NCI-H1092 (cell line): ENCODE data around the gene DLG2.
A peak's percentile ranks its signal among the peaks of the same experiment; 100 is the strongest.
"Not testable (repeated sequence)": the region's sequence is repeated elsewhere in the genome, so short reads cannot be mapped to it uniquely, and the experiment has no call there.

Experiments
- DNase-seq: peaks from one replicate; lab custom pipeline; 2025; lab: John Stamatoyannopoulos, UW

Gene DLG2

DNA sequence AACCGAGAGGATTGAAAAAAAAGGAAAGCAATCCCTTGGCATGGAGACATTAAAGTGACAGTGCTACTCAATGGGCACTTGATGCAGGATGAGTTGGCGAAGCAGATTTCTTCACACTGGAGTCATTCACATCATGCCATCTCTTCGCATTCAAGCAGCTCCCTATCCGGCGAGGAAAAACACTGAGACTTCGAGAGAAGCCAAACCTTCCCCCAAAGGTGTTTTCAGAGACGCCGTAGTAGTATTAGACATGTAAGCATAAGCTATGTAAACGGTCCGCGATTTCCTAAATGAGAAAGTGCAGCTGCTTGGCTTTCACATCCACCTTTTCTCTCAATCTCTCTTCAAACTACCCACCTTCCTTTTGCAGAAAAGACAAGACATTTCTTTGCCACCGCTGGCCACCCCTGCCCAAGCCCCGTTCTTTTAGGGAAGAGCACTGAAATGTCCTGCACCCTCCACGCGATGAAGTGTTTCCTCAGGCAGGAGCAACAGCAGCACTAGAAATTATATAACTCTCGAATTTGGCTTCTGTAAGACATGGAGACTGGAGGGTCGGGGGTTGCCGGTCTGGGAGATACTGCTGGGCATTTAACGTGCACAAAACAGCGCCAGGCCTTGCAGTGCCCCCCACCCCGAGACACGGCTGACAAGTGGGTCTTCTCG is at the start of gene DLG2:
Gene DLG2, minus strand, starts transcription at position 13 of the 666 bp plus-strand sequence.
- peak; percentile 49 for DNase-seq

- no peak for DNase-seq
Observed at GRCh38 chr11:85673393-85673792, 46.2 kb upstream of the DLG2 start.

DNA sequence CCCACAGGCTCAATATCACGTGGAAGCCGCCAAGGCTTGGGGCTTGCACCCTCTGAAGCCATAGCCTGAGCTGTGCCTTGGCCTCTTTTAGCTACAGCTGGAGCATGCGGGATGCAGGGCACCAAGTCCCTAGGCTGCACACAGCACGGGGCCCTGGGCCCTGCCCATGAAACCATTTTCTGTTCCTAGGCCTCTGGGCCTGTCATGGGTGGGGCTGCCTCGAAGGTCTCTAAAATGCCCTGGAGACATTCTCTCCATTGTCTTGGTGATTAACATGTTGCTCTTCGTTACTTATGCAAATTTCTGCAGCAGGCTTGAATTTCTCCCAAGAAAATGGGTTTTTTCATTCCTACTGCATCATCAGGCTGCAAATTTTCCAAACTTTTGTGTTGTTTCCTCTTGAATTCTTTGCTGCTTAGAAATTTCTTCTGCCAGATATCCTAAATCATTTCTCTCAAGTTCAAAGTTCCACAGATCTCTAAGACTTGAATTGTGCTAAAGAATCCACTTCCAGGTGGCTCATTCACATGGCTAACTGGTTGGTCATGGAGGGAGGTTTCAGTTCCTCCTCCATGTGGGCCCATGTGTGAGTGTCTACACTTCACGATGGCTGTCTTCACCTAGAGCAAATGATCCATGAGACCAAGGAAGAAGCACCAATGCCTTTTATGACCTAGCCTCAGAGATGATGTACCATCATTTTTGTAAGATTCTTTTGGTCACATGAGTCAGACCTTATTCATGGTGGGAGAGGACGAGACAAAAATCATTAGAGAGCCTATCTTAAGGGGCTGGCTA is 45.2 kb upstream of the DLG2 start:
- no peak for DNase-seq

DNA sequence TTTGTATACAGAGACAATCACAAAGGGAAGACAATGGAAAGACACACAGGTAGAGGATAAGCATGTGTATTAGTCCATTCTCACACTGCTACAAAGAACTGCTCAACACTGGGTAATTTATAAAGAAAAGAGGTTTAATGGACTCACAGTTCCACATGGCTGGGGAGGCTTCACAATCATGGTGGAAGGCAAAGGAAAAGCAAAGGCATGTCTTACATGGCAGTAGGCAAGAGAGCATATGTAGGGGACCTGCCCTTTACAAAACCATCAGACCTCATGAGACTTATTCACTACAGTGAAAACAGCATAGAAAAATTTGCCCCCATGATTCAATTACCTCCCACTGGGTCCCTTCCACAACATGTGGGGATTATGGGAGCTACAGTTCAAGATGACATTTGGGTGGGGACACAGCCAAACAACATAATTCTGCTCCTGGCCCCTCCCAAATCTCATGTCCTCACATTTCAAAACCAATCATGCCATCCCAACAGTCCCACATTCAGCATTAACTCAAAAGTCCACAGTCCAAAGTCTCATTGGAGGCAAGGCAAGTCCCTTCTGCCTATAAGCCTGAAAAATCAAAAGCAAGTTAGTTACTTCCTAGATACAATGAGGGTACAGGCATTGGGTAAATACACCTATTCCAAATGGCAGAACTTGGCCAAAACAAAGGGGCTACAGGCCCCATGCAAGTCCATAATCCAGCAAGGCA is 44.0 kb upstream of the DLG2 start:
- not testable (repeated sequence) for DNase-seq

- DNase-seq = no peak
Observed at GRCh38 chr11:85668157-85668556, 41.0 kb upstream of the DLG2 start.

- DNase-seq = no peak
Observed at GRCh38 chr11:85666687-85667086, 39.5 kb upstream of the DLG2 start.

DNA sequence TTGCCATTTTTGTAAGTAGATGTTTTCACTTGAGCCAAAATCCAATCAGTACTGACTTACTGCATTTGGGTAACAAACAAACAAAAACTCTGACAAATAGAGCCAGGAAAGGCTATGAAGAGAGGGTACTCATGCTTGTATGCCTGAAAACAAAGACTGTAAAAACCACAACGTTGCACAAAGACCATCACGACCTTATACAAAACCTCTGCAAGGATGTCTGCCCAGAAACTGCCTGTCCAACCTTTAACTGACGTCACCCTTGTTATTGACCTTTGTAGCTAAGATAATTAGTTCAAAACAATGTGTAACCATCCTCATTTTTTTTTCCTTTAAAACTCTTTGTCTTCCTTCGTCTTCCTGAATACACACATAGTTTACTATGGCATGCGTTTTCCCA is 38.6 kb upstream of the DLG2 start:
- no peak for DNase-seq

- DNase-seq = peak; percentile 97
Observed at GRCh38 chr11:85664615-85665481, 37.7 kb upstream of the DLG2 start, which contains the start of gene CREBZF. Gene CREBZF (minus strand): TSS chr11:85665129. CDS start chr11:85664875, 254 bp downstream.

GRCh38 chr11:85663753-85664614 is 36.8 kb upstream of the DLG2 start:
- DNase-seq = peak; percentile 54

DNA sequence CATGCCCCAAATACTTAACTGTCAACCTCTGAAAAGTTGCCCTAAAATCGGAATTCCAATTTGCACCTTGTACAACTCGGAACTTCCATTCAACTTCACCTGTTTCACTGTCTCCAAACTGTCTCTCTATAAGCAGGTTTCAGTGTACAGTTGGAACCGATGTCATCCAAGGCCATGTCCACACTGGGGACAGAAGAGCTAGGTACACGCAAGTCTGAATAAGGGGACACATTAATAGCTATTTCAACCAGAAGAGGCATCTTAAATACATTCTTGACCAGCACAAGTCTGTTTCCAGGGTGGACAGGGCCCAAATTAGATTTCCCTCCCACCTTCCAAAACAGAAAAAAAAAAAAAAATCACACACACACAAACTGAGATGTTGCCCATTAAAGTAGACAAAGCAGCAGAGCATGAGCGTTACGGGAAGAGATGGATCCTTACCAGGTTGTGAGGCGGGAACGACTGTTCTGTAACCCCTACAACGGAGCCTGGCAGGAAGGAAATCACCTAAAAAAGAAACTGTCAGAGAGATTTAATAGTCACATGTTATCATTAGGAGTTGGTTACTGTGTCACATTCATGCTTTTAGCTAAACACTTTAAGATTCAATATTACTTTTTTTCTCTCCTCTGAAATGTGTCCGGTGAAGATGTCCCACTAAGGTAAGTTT is 36.1 kb upstream of the DLG2 start:
- DNase-seq = no peak

DNA sequence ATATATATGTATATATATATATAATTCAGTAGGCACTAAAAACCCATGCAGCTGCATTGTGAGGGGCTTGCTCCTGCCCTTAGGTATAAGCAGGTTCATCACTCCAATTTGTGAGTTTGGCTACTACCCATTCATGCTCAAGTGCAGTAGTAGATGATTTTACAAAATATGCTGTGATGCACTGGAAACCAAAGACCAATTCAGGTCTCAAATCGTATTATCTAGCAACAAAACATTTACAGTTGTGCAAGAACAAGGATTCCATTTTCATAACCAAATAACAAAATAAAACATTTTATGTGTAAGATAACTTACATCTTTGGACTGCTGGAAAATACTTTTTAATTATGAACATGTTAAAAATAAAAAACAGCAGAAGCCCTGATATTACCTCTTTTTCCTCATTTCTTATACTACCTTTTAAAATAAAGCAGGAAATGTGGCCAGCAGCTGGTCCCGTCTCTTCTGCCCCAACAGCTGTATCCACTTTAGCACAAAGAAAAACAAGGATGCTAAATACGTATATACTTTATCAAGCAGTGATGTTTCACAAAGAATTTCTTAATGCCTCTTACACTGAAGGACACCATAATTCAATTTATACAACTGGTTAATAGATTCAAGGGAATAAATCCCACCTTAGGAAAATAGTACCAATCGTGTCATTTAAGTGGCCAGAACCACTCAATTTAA is 35.0 kb upstream of the DLG2 start:
- no peak for DNase-seq

- DNase-seq = no peak
Observed at GRCh38 chr11:85658180-85658579, 31.0 kb upstream of the DLG2 start.

DNA sequence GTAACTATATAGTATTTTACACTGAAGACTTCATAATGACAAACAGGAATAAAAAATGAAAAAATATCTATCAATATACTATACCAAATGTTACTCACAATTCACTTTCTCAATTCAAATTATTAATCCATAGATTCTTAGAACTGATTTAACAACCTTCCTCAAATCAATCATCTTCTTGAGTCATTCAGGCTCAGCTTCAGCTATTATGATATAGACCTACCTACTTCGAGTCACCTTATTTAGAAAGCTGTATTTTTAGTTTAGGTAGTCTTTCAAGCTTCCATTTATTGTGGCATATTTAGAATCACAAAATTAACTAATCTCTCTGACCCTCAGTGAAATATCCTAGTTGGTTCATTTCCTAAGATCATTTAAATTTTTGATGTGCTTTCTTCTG is 29.6 kb upstream of the DLG2 start:
- no peak for DNase-seq

- not testable (repeated sequence) for DNase-seq
Observed at GRCh38 chr11:85654343-85654742, 27.2 kb upstream of the DLG2 start.

DNA sequence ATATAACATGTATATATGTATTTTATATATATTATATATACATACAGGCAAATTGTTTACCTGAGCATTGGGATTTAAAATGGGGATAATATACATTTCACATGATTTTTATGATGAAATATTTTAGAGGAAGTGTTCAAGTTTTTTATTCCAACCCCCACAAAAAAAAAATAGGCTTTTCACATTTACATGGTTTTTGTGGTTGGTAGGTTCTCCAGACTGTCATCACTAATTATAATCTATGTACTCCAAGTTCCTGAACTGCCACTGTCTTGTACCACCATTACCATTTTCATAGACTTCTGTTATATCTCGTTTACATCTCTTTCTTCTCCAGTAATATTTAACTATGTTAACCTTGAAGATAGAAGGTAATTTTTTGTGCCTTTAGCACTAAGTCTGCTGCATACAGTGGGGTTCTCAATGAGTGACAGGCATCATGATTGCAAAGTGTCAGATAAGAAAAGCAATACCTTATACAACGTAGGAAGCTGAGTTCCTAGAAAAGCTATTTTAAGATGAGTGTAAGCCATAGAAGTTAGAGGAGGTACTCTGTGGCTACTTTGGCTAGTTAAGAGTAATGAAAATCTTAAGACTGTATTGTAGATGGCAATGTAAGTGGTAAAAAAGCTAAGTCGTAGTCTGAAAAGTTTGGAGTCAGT is 25.8 kb upstream of the DLG2 start:
- no peak for DNase-seq

DNA sequence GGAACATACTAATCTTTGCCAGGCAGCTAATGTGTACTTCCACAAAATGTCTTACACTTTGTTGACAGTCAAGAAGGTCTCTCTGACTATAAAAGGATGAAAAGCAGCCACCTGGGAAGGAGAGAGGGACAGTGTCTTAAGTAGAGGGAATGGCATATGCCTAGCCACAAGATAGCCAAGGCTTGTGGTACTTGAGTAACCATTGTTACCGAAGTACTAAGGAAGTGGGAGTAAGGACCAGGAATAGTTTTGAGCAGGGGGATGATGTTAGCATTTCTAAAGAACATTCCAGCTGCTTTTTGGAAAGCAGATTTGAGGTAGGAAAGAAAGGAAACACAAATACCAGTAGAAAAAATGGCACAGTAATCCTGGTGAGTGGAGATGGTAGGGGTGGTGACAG is 24.0 kb upstream of the DLG2 start:
- no peak for DNase-seq

GRCh38 chr11:85647604-85648299 is 20.6 kb upstream of the DLG2 start, which contains the start of gene TMEM126A:
Gene TMEM126A (plus strand): TSS chr11:85647967. CDS start chr11:85650256, 2,289 bp downstream.
- DNase-seq = peak; percentile 89

DNA sequence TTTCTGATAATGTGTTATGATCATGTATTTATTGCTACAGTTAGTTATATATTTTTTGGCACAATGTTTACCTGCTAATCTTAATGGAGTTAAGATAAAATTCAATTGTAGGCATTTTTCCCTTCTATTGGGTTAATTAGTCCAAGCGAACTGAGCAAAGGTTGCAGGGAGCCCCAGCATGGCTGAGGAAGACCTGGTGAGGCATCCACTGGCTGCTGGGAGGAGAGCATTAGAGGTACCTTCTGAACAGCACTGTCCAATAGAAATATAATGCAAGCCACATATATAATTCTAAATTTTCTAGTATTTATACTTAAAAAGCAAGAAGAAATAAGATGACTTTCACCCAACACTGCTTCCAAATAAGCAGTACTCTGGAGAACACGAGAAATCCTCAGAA is 19.9 kb upstream of the DLG2 start:
- DNase-seq = no peak
